GM19193 (cell line): Measurements from ENCODE around the gene RPL19.

ENCODE experiments used
- POLR2A ChIP-seq: IDR thresholded peaks from 4 replicates; pipeline ENCODE4 v1.6.1; 2011; ENCODE audit not compliant: insufficient read depth, insufficient read length; ENCODE audit errors: extremely low read depth

RPL19 gene

GRCh38 chr17:39236450-39236927 lies 36.4 kb downstream of the RPL19 start:
- TF ChIP-seq POLR2A: no peak

- no peak for TF ChIP-seq POLR2A
Observed at GRCh38 chr17:39236981-39237441, 36.9 kb downstream of the RPL19 start.

GRCh38 chr17:39237586-39237985 lies 37.5 kb downstream of the RPL19 start:
- TF ChIP-seq POLR2A: no peak

GRCh38 chr17:39238311-39238972 lies 38.4 kb downstream of the RPL19 start:
- no peak for TF ChIP-seq POLR2A

- no peak for TF ChIP-seq POLR2A
Observed at GRCh38 chr17:39239640-39240314, 39.7 kb downstream of the RPL19 start.

- TF ChIP-seq POLR2A: no peak
Observed at GRCh38 chr17:39240631-39241030, 40.5 kb downstream of the RPL19 start.

GRCh38 chr17:39243155-39243554 lies 43.1 kb downstream of the RPL19 start:
- TF ChIP-seq POLR2A: no peak

- no peak for TF ChIP-seq POLR2A
Observed at GRCh38 chr17:39244016-39244599, 44.0 kb downstream of the RPL19 start.

GRCh38 chr17:39244600-39245570 lies 44.8 kb downstream of the RPL19 start:
- TF ChIP-seq POLR2A: no peak

GRCh38 chr17:39246274-39246673 lies 46.2 kb downstream of the RPL19 start:
- no peak for TF ChIP-seq POLR2A

- TF ChIP-seq POLR2A: no peak
Observed at GRCh38 chr17:39251997-39252396, 51.9 kb downstream of the RPL19 start.

GRCh38 chr17:39252788-39253460 lies 52.8 kb downstream of the RPL19 start:
- no peak for TF ChIP-seq POLR2A
